ENCODE data around the gene CDX1. TPM values are rescaled to one million over a fixed set of nuclear protein-coding genes. Genes with fewer than 3 reads are reported as not detected.
A peak's percentile ranks its signal among the peaks of the same experiment; 100 is the strongest.

CDX1 gene
- total and polyA plus RNA-seq, 2 experiments from 2014 or later, result 43.3 to 54.6 TPM

DNA sequence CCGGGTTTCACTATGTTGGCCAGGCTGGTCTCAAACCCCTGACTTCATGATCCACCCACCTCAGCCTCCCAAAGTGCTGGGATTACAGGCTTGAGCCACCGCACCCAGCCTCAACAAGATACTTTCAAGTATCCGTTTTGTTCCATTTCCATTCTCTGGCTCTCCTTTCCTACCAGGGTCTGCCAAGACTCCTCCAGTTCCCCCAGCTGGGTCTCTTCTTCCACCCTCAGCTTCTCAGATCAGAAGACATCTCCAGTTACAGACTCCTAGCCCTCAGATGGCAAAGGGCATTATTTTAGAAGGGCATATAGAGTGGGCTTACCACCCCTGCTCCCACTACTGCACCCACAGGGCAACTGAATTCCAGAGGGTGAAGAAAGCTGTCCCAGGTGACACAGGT is 9.4 kb upstream of the CDX1 start:
- no peaks in the 10 kb centered on the region for H3K9me3 ChIP-seq (ENCODE audit: low read depth)
- no peaks in the 10 kb centered on the region for H3K9me2 ChIP-seq (replicated peaks; ENCODE audit: insufficient read depth)
- TF ChIP-seq EZH2phosphoT487 (IDR thresholded peaks at IDR 0.05; ENCODE audit: low read depth, severe bottlenecking, unreplicated experiment), result no peak
- TF ChIP-seq EZH2 (IDR thresholded peaks at IDR 0.05; ENCODE audit: borderline replicate concordance), result no peak
- TF ChIP-seq, protein P1, sequence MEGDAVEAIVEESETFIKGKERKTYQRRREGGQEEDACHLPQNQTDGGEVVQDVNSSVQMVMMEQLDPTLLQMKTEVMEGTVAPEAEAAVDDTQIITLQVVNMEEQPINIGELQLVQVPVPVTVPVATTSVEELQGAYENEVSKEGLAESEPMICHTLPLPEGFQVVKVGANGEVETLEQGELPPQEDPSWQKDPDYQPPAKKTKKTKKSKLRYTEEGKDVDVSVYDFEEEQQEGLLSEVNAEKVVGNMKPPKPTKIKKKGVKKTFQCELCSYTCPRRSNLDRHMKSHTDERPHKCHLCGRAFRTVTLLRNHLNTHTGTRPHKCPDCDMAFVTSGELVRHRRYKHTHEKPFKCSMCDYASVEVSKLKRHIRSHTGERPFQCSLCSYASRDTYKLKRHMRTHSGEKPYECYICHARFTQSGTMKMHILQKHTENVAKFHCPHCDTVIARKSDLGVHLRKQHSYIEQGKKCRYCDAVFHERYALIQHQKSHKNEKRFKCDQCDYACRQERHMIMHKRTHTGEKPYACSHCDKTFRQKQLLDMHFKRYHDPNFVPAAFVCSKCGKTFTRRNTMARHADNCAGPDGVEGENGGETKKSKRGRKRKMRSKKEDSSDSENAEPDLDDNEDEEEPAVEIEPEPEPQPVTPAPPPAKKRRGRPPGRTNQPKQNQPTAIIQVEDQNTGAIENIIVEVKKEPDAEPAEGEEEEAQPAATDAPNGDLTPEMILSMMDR (IDR thresholded peaks at IDR 0.05; ENCODE audit: poor library complexity), result no peak
- no peaks in the 10 kb centered on the region for H3K27me3 ChIP-seq
- H4K20me1 ChIP-seq (ENCODE audit: insufficient read depth, poor library complexity, severe bottlenecking), result peaks cover 3% of the 10 kb centered on the region
- no peaks in the 10 kb centered on the region for H3K36me3 ChIP-seq (replicated peaks; ENCODE audit: insufficient read depth, low read depth)
- H3K4me1 ChIP-seq (ENCODE audit: insufficient read depth), result peaks cover 60% of the 10 kb centered on the region
- DNase-seq (ENCODE audit: low spot score), result no peak
- peak overlapping the region; percentile 97 for H3K27ac ChIP-seq
- H2AFZ ChIP-seq, result no peak overlapping the region
- 77% methylated on average over 3 of the region's 3 CpGs for WGBS (ENCODE audit: low lambda C conversion rate, missing lambda C conversion rate)
- no peak overlapping the region for H3K4me3 ChIP-seq
- H3K79me2 ChIP-seq, result peaks cover 23% of the 10 kb centered on the region
- H3K4me2 ChIP-seq, result no peak overlapping the region

DNA sequence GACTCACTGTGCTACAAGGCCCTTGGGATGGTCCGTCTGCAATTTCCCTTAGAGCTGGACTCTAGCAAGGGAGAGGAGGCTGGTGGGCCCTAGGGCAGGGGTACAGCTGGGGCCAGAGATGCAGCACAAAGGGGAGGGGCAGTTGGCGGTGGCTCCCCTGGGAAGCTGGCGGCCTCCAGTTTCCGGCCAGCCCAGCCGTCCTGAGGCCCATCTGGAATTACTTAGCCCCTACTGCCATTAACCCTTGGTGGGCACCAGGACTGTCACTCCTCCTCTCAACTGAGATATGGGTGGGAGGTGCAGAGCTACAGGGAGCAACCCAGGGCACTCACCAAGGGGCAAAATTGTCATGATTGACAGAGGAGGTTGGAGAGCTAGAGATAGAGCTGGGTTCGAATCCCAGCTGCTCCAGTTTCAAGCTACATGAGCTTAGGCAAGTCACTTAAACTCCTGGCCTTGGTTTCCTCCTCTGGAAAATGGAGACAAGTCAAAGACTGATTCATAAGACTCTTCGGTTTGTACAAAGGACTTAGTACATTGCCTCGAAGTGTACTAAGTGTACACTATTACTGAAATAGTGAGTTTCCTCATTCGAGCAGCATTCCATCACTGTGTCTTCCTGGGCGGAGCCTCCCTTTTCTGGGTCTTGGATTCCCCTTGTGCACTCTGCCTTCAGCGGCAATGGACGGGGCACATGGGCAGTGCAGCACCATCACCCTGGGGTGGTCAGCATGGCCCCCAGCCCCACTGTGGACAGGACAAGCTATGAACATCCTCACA is 8.2 kb upstream of the CDX1 start:
- peak overlapping the region; percentile 10 for H3K4me2 ChIP-seq

DNA sequence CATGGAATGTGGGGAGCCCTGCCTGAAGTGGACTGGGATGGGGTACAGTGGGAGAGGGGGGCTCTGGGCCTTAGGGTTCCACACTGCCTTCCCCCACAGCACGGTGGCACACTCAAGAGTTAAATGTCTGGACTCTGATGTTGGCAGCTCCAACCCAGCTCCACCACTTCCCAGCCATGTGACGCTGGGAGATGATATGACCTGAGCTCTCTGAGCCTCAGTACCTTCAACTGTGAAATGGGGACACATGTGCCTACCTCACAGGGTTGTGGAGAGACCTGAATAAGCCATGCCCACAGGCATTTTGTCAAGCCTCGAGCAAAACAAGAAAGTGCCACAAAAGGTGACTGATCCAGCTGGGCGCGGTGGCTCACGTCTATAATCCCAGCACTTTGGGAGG is 7.5 kb upstream of the CDX1 start:
- Histone ChIP-seq H2AFZ (no peak overlapping the region), H3K4me3 (no peak overlapping the region), H3K4me1 (ENCODE audit: insufficient read depth) (peaks cover 58% of the 10 kb centered on the region), H3K79me2 (peaks cover 5% of the 10 kb centered on the region), H3K27ac (peak overlapping the region; percentile 97), H3K4me2 (no peak overlapping the region), H4K20me1 (ENCODE audit: insufficient read depth, poor library complexity, severe bottlenecking) (peaks cover 1% of the 10 kb centered on the region), H3K36me3 (replicated peaks; ENCODE audit: insufficient read depth, low read depth) (no peaks in the 10 kb centered on the region), H3K9me3 (ENCODE audit: low read depth) (no peaks in the 10 kb centered on the region), H3K9me2 (replicated peaks; ENCODE audit: insufficient read depth) (no peaks in the 10 kb centered on the region), H3K27me3 (no peaks in the 10 kb centered on the region)
- TF ChIP-seq, protein P1 (IDR thresholded peaks at IDR 0.05; ENCODE audit: poor library complexity), result no peak
- TF ChIP-seq EZH2phosphoT487 (IDR thresholded peaks at IDR 0.05; ENCODE audit: low read depth, severe bottlenecking, unreplicated experiment) (no peak), EZH2 (IDR thresholded peaks at IDR 0.05; ENCODE audit: borderline replicate concordance) (no peak)
- DNase-seq (ENCODE audit: low spot score), result no peak
- 71% methylated on average over 6 of the region's 6 CpGs for WGBS (ENCODE audit: low lambda C conversion rate, missing lambda C conversion rate)

More for the DNA sequence above, 8.2 kb upstream of the CDX1 start:
- peaks cover 12% of the 10 kb centered on the region for H3K79me2 ChIP-seq
- peaks cover 58% of the 10 kb centered on the region for H3K4me1 ChIP-seq (ENCODE audit: insufficient read depth)
- no peak overlapping the region for H3K4me3 ChIP-seq
- no peaks in the 10 kb centered on the region for H3K9me3 ChIP-seq (ENCODE audit: low read depth)
- peak overlapping the region; percentile 97 for H3K27ac ChIP-seq
- no peak for DNase-seq (ENCODE audit: low spot score)
- H2AFZ ChIP-seq, result no peak overlapping the region
- H3K9me2 ChIP-seq (replicated peaks; ENCODE audit: insufficient read depth), result no peaks in the 10 kb centered on the region
- 56% methylated on average over 12 of the region's 12 CpGs for WGBS (ENCODE audit: low lambda C conversion rate, missing lambda C conversion rate)
- no peaks in the 10 kb centered on the region for H3K27me3 ChIP-seq
- TF ChIP-seq EZH2phosphoT487 (IDR thresholded peaks at IDR 0.05; ENCODE audit: low read depth, severe bottlenecking, unreplicated experiment) (no peak), EZH2 (IDR thresholded peaks at IDR 0.05; ENCODE audit: borderline replicate concordance) (no peak)
- peaks cover 3% of the 10 kb centered on the region for H4K20me1 ChIP-seq (ENCODE audit: insufficient read depth, poor library complexity, severe bottlenecking)
- H3K36me3 ChIP-seq (replicated peaks; ENCODE audit: insufficient read depth, low read depth), result no peaks in the 10 kb centered on the region

DNA sequence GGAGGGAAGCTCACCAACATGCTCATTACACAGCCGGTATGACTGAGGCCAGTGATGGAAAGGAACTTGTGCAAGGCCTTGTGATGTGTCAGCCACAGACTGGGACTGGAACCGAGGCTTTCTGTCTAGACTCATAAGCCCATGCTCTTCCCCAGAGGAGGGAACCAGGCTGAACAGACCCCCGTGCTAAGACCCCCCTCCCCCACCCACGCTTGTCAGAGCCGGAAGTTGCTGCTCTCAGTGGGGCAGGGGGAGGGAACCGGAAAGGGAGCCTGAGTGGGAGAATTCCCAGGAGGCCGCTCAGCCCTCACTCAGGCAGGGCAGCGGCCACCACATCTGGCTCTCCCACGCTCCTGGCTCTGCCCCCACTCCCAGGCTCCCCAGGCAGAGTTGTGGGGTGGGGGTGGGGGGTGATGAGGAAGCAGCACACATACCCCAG is 6.8 kb upstream of the CDX1 start:
- Histone ChIP-seq H3K9me2 (replicated peaks; ENCODE audit: insufficient read depth) (no peaks in the 10 kb centered on the region), H3K9me3 (ENCODE audit: low read depth) (no peaks in the 10 kb centered on the region), H3K4me1 (ENCODE audit: insufficient read depth) (peaks cover 64% of the 10 kb centered on the region), H3K27ac (peak overlapping the region; percentile 97), H3K4me3 (no peak overlapping the region), H3K27me3 (no peaks in the 10 kb centered on the region), H4K20me1 (ENCODE audit: insufficient read depth, poor library complexity, severe bottlenecking) (no peaks in the 10 kb centered on the region), H3K4me2 (no peak overlapping the region), H3K36me3 (replicated peaks; ENCODE audit: insufficient read depth, low read depth) (no peaks in the 10 kb centered on the region), H2AFZ (no peak overlapping the region), H3K79me2 (peaks cover 3% of the 10 kb centered on the region)
- DNase-seq (ENCODE audit: low spot score), result no peak
- WGBS (ENCODE audit: low lambda C conversion rate, missing lambda C conversion rate), result 39% methylated on average over 8 of the region's 9 CpGs
- TF ChIP-seq EZH2 (IDR thresholded peaks at IDR 0.05; ENCODE audit: borderline replicate concordance) (no peak), EZH2phosphoT487 (IDR thresholded peaks at IDR 0.05; ENCODE audit: low read depth, severe bottlenecking, unreplicated experiment) (no peak)
- TF ChIP-seq, protein P1 (IDR thresholded peaks at IDR 0.05; ENCODE audit: poor library complexity), result no peak

All from hepatocyte (in vitro differentiated cells).